ENCODE data around the gene CERK. TPM values are rescaled to one million over a fixed set of nuclear protein-coding genes. Genes with fewer than 3 reads are reported as not detected.
A peak's percentile ranks its signal among the peaks of the same experiment; 100 is the strongest.

CERK gene
- total RNA-seq, 2 donors from 2014 or later = 90.7 to 124 TPM

DNA sequence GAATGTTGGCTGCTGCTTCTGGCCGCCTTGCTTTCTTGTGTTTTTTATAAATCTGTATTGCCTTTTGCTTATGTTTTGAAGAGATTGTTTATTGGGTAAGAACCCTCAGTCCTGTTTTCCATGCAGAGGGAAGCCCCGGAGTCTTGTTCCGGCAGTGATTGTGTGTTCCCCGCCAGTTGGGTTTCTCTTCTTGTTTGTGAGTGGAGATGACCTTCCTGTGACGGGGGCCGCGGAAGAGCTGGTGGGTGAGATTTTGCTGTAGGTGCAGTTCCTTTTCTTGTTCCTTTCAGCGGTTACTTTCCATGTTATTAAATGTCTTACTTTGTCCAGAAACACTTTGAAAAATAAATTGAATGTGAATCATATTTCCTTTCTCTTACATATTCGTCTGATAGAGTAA is 32.7 kb upstream of the CERK start:
- peak overlapping the region; percentile 81 for H3K4me3 Mint-ChIP-seq
- ATAC-seq (replicated peaks) = peak; percentile 3
- peak overlapping the region; percentile 88 for H3K27ac Mint-ChIP-seq
- no peaks in the 10 kb centered on the region for H3K9me3 Mint-ChIP-seq
- peaks cover 49% of the 10 kb centered on the region for H3K4me1 Mint-ChIP-seq
- no peaks in the 10 kb centered on the region for H3K27me3 Mint-ChIP-seq
- peaks cover 93% of the 10 kb centered on the region for H3K36me3 Mint-ChIP-seq (ENCODE audit: low read depth)

DNA sequence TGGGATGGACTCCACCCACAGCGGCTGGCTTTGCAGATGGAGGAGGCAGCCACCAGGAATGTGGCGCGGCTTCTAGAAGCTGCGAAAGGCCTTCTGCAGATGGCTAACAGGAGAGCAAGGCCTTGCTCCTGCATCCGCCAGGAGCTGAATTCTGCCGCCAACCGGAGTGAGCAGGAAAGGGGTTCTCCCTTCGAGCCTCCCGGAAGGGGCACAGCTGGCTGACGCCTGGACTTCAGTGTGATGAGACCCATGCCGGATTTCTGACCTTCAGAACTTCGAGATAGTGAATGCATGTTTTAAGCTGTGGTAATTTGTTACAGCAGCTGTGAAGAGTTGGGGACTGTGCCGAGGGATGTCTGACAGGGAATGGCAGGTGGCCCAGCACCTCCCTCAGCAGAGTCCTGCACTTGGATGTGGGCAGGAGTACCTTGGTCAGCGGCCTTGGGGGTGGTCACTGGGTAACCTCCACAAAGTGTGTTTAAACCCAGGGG is 32.1 kb upstream of the CERK start:
- no peaks in the 10 kb centered on the region for H3K27me3 Mint-ChIP-seq
- no peak for ATAC-seq (replicated peaks)
- H3K4me1 Mint-ChIP-seq = peaks cover 43% of the 10 kb centered on the region
- peaks cover 93% of the 10 kb centered on the region for H3K36me3 Mint-ChIP-seq (ENCODE audit: low read depth)
- H3K27ac Mint-ChIP-seq = peak overlapping the region; percentile 88
- peak overlapping the region; percentile 81 for H3K4me3 Mint-ChIP-seq
- H3K9me3 Mint-ChIP-seq = no peaks in the 10 kb centered on the region

DNA sequence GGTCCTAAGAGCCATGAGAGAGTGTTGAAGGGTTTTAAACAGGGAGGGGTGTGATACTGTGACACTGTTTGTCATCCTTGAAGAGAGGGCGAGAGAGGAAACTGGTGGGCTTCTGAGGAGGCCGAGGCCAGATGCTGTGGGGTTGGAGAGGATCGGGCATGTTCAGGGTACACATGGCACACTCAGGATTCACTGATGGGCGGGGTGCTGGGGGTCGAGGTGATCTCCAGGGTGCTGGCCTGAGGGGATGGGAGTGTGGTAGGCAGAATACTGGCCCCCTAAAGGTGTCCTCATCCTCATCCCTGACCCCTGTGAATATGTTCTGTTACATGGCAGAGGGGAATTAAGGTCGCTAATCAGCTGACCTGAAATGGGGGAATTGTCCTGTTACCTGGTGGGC is 31.7 kb upstream of the CERK start:
- peaks cover 93% of the 10 kb centered on the region for H3K36me3 Mint-ChIP-seq (ENCODE audit: low read depth)

DNA sequence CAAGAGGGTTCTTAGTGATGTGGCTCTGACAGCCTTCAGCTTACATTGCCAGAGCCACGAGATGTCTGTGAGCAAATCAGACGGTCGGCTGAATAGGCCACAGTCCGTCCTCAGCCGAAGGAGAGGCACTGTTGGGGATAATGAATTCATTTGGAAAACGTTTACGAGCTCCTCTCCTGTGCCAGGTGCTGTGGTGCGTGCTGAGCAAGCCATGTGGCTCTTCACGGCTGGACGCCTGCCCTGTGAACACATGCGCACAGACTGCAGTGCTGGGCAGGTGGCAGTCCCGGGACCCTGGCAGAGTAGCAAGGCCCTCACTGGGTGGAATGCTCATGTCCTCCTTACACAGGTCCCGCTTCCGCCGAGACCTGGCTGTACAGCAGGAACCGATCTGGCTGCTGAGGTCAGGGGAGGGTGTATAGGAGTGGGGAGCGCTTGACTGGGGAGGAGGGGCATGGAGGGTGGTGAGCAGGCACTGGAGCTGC is 31.2 kb upstream of the CERK start:
- H3K4me1 Mint-ChIP-seq = peaks cover 47% of the 10 kb centered on the region
- H3K36me3 Mint-ChIP-seq (ENCODE audit: low read depth) = peaks cover 93% of the 10 kb centered on the region
- ATAC-seq (replicated peaks) = no peak
- H3K27ac Mint-ChIP-seq = peak overlapping the region; percentile 88
- H3K27me3 Mint-ChIP-seq = no peaks in the 10 kb centered on the region
- H3K9me3 Mint-ChIP-seq = no peaks in the 10 kb centered on the region
- peak overlapping the region; percentile 81 for H3K4me3 Mint-ChIP-seq

More for the DNA sequence above, 31.7 kb upstream of the CERK start:
- H3K4me1 Mint-ChIP-seq = peaks cover 43% of the 10 kb centered on the region
- no peak for ATAC-seq (replicated peaks)
- H3K27me3 Mint-ChIP-seq = no peaks in the 10 kb centered on the region
- H3K4me3 Mint-ChIP-seq = peak overlapping the region; percentile 81
- H3K9me3 Mint-ChIP-seq = no peaks in the 10 kb centered on the region
- peak overlapping the region; percentile 88 for H3K27ac Mint-ChIP-seq

DNA sequence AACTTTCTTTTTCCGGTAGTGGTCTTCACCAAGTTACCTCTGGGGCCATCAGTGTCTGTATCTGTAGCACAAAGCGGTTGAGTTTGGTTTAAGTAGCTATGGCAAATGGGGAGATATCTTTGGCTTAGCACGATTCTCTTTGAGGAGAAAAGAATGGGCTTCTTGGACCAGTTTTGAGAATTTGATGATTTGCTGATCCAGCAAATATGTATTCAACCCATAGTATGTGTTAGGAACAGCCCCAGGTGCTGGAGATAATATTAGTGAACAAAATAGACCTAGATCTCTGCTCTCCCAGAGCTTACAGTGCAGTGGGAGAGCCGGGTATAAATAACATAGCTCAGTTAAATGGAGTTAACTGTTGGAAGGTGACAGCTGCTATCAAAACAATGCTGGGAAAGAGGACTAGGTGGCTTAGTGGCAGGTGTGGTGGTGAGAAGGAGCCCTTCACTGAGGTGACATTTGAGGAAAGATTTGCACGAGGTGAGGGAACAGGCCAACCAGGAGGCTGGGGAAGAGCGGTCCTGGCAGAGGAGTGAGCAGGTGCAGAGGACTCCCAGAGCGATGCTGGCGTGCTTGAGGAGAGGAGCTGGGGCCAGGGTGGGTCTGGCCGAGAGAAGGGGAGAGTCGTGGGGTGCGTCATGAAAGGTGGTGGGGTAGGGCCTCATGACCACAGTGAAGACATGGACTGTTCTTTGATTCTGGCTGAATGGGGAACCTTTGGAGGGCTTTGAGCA is 29.4 kb upstream of the CERK start:
- peak overlapping the region; percentile 59 for H3K27ac Mint-ChIP-seq
- H3K36me3 Mint-ChIP-seq (ENCODE audit: low read depth) = peaks cover 94% of the 10 kb centered on the region
- peak overlapping the region; percentile 100 for H3K4me3 Mint-ChIP-seq
- no peaks in the 10 kb centered on the region for H3K9me3 Mint-ChIP-seq
- H3K27me3 Mint-ChIP-seq = no peaks in the 10 kb centered on the region
- H3K4me1 Mint-ChIP-seq = peaks cover 41% of the 10 kb centered on the region
- ATAC-seq (replicated peaks) = no peak

DNA sequence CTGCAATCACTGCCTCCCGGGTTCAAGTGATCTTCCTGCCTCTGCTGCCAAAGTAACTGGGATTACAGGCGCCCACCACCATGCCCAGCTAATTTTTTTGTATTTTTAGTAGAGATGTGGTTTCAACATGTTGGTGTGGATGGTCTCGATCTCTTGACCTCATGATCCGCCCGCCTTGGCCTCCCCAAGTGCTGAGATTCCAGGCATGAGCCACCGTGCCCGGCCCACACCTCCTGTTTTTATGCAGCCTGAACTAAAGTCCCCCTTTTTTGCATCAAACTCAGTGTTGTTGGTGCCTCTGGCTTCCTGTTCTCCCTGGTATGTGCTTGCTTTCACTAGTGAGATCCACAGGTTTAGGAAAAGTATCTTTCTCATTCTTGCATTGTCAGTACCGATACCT is 28.6 kb upstream of the CERK start:
- Mint-ChIP-seq H3K36me3 (ENCODE audit: low read depth) (peaks cover 100% of the 10 kb centered on the region), H3K4me1 (peaks cover 41% of the 10 kb centered on the region), H3K27me3 (no peaks in the 10 kb centered on the region), H3K27ac (peak overlapping the region; percentile 59), H3K9me3 (no peaks in the 10 kb centered on the region), H3K4me3 (peak overlapping the region; percentile 100)
- no peak for ATAC-seq (replicated peaks)

DNA sequence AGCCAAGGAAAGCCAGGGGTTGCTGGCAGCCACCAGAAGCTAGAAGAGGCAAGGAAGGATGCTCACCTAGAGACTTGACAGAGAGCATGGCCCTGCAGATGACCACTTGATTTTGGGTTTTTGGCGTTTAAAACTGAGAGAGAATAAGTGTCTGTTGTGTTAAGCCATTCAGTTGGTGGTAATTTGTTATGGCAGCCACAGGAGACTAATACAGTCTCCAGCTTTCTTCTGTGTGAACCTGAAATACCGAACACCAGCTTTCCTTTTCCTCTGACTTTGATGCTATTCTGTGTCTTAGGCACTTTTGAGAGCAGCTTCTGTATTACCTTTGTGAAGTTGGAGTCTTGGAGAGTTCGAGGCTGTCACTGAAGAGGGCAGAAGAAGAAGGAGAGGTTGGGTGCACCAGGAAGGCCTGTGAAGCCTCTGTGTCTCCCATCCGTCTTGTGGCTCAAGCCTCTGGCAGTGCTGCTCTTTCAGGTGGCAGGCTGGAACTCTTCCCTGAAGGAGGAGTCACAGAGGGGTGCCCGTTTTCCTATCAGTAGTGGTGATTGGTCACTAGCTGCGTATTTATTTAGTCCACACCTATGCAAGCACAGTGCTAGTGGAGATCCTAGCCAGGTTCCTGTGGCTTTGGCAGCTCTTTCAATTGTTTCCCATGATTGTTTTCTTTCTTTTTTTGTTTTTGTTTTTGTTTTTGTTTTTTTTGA is 26.9 kb upstream of the CERK start:
- peaks cover 100% of the 10 kb centered on the region for H3K36me3 Mint-ChIP-seq (ENCODE audit: low read depth)
- H3K4me1 Mint-ChIP-seq = peaks cover 40% of the 10 kb centered on the region
- peak overlapping the region; percentile 100 for H3K4me3 Mint-ChIP-seq
- H3K27me3 Mint-ChIP-seq = no peaks in the 10 kb centered on the region
- ATAC-seq (replicated peaks) = no peak
- H3K9me3 Mint-ChIP-seq = no peaks in the 10 kb centered on the region
- H3K27ac Mint-ChIP-seq = peak overlapping the region; percentile 99

DNA sequence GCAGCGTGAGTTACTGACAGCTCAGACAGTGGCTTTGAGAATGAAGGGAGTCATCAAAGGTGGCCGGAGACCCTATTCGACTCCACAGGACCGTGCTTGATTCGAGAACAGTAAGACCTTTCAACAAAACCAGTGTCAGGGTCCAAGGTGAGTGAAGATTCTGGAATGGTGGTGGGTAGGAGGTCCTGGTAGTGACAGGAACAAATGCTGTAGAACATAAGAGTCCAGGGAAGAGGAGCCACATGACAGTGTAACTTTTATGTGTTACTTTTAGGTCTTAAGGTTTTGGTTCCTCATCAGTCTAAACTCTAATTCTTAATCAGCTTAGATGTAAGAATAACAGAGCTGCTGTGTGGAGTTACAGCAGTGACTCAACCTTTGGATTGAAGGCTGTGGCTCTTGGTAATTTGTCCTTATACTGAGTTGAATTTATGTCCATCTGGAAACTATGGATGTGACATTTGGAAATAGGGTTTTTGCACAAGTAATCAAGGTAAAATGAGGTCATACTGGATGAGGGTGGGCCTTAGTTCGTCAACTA is 26.2 kb upstream of the CERK start:
- Mint-ChIP-seq H3K36me3 (ENCODE audit: low read depth) (peaks cover 95% of the 10 kb centered on the region), H3K27me3 (no peaks in the 10 kb centered on the region), H3K27ac (peak overlapping the region; percentile 99), H3K4me1 (peaks cover 34% of the 10 kb centered on the region), H3K4me3 (peak overlapping the region; percentile 100), H3K9me3 (no peaks in the 10 kb centered on the region)
- no peak for ATAC-seq (replicated peaks)

DNA sequence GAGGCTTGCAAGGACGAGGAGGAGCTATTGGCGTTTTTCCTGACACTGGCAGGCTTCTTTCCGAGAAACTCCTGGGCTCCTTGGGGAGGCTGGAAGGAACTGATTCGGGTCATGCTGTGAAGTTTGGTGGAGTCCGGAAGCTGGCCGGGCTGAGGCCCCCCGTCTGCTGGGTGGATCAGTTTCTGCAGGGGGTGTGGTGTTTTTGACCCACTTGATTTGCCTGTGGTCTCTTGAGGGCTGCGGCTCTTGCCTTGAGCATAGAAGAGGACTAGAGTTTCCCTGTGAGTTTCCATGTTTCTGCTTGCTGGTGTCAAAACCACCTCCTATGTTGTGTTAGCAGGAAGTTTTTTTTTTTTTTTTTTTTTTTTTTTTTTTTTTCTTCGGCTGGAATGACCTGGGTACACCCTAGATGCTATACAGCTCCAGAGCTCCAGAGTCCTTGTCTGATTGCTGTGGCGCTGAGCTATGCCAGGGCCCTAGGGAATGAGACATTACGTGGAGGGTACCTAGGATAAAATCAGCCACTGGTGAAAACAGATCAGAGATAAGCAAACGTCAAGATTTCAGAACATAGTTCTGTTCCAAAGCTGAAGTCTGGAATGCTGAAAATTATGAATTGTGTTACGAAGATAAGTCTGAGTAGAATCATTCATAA is 25.1 kb upstream of the CERK start:
- Mint-ChIP-seq H3K9me3 (no peaks in the 10 kb centered on the region), H3K27me3 (no peaks in the 10 kb centered on the region), H3K4me1 (peaks cover 41% of the 10 kb centered on the region), H3K27ac (peak overlapping the region; percentile 99), H3K4me3 (peak overlapping the region; percentile 100), H3K36me3 (ENCODE audit: low read depth) (peaks cover 93% of the 10 kb centered on the region)
- ATAC-seq (replicated peaks) = peak; percentile 29

DNA sequence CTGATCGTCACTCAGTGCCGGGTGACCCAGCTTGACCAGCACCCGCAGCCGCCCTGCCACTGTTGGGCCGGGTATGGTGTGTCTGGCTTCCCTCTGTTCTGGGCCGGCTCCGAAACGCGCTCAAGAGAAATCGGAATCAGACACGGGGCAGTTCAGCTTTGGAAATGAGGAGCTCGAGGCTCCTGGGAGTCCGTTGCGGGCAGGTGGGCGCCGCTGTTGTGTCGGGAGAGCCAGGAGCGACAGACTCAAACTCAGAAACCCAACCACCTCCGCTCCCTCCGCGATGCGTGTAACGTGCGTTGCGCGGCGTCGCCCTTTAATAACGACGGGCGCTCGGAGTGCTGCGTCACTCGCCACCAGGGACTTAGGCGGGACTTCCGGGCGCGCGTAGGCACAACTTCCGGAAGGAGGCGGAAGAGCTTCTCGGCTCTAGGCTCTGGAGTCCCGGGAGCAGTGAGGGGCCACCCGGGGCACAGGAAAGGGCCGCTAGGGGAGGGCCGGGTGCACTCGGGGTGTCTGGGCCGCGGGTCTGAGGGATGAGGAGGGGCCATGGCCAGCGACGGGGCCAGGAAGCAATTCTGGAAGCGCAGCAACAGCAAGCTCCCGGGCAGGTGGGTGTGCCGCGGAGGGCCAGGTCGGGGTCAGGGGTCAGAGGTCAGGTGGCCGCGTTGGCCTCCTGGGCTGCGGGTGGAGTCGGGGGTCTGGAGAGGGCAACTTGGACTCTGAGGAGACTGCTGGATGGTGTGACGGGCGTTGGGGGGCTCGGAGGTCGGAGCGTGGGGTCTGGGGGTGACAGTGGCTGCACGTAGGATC is 24.4 kb upstream of the CERK start, which contains the start of gene TBC1D22A:
Gene TBC1D22A (plus strand): TSS at position 413 of the 813 bp plus-strand sequence. CDS start 137 bp downstream, at position 550.
- peaks cover 85% of the 10 kb centered on the region for H3K36me3 Mint-ChIP-seq (ENCODE audit: low read depth)
- ATAC-seq (replicated peaks) = peak; percentile 92
- peaks cover 35% of the 10 kb centered on the region for H3K4me1 Mint-ChIP-seq
- H3K27me3 Mint-ChIP-seq = no peaks in the 10 kb centered on the region
- peak within 1 kb of the TSS; percentile 99 for H3K27ac Mint-ChIP-seq
- peak within 1 kb of the TSS; percentile 100 for H3K4me3 Mint-ChIP-seq
- H3K9me3 Mint-ChIP-seq = no peaks in the 10 kb centered on the region

DNA sequence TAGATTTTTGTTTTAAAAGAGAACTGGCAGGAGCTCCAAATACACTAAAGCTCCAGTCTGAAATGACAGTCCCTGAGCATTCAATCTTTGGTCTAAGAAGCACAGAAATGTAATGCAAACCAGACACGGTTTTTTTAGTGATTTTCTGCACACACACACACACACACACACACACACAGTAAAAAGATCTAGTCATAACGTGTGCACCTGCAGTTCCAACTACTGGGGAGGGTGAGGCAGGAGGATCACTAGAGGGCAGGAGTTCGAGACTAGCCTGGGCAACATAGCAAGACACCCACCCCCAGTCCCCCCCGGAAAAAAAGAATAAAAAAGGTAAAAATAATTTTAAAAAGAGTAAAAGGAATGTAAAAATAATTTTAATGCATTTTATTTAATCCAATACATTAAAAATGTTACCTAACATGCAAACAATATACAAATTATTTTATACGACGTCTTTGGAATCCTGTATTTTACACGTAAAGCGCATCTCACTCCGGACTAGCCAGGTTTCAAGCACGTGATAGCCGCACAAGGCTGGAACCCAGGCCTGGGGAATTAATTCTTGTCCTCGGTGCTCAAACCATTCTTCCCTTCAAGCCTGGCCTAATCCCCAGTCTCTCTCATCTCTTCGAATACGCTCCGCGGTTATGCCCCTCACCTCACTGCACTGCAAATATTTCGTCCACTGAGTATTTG is 23.6 kb upstream of the CERK start:
- no peak for ATAC-seq (replicated peaks)

DNA sequence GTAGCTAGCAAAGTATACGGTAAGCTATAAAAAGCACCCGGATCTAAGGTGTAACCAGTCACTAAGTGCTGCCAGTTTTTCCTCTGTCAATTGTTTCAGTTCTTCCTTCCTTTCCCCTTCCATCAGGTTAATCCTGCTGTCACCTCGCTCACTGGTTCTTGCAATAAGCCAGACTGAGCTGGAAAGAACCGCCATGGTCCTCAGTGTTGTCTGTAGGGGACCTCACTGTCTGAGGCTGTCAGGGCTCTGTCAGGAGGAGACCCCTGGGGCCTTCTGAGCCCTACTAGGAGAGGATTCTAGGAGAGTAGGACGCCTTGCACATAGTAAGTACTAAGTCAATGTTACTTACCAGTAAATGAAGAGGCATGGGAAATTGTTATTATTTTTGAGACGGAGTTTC is 23.0 kb upstream of the CERK start:
- Mint-ChIP-seq H3K4me3 (peak overlapping the region; percentile 100), H3K4me1 (peaks cover 31% of the 10 kb centered on the region)

More for the DNA sequence above, 23.6 kb upstream of the CERK start:
- Mint-ChIP-seq H3K27ac (peak overlapping the region; percentile 99), H3K4me1 (peaks cover 28% of the 10 kb centered on the region), H3K9me3 (peaks cover under 1% of the 10 kb centered on the region), H3K36me3 (ENCODE audit: low read depth) (peaks cover 78% of the 10 kb centered on the region), H3K27me3 (no peaks in the 10 kb centered on the region), H3K4me3 (peak overlapping the region; percentile 100)

DNA sequence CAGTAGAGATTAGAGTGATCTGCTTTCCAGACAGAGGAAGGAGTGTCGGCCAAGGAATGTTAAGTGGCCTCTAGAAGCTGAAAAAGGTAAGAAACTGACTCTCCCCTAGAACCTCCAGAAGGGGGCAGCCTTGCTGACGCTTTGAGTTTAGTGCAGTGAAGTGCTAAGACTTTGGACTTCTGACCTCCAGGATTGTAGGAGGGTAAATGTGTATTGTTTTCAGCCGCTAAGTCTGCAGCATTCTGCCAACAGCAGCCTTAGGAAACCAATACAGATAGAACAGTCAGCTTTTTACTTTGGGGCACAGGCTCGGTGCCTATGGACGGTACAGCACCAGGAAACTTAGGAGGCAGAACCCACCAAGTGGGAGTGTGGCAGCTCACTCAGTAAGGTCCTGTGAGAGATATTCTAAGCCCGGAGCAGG is 20.8 kb upstream of the CERK start:
- Mint-ChIP-seq H3K27me3 (no peaks in the 10 kb centered on the region), H3K27ac (peak overlapping the region; percentile 37), H3K4me1 (peaks cover 24% of the 10 kb centered on the region), H3K36me3 (ENCODE audit: low read depth) (peaks cover 50% of the 10 kb centered on the region), H3K9me3 (peaks cover 5% of the 10 kb centered on the region), H3K4me3 (peak overlapping the region; percentile 100)
- ATAC-seq (replicated peaks) = no peak

More for the DNA sequence above, 23.0 kb upstream of the CERK start:
- Mint-ChIP-seq H3K27me3 (no peaks in the 10 kb centered on the region), H3K36me3 (ENCODE audit: low read depth) (peaks cover 71% of the 10 kb centered on the region), H3K27ac (peak overlapping the region; percentile 99), H3K9me3 (peaks cover 5% of the 10 kb centered on the region)
- ATAC-seq (replicated peaks) = no peak
